Central memory CD8-positive, alpha-beta T cell (primary cell): ENCODE results near the gene RCE1.

Experiments
- ATAC-seq: fragments of 150-1000 bp; cut with Tn5 transposase; replicated peaks from 2 replicates; pipeline ENCODE4 v1.10.0; 2022; ENCODE audit warnings: mild to moderate bottlenecking, moderate FRiP score, moderate number of reproducible peaks; ENCODE audit not compliant: poor library complexity, severe bottlenecking; ENCODE audit errors: extremely low read depth
- DNase-seq, 2 donors: peaks; one replicate each; pipeline ENCODE4 v3.0.0; 2021; ENCODE audit warnings: low spot score in 2 of 2
- H3K27ac Mint-ChIP-seq: one replicate; pipeline ENCODE4 v1.8.0; 2022; ENCODE audit warnings: low read depth, mild to moderate bottlenecking, moderate library complexity, mixed read lengths
- H3K27me3 Mint-ChIP-seq: one replicate; pipeline ENCODE4 v1.8.0; 2022; ENCODE audit warnings: mixed read lengths
- H3K36me3 Mint-ChIP-seq: one replicate; pipeline ENCODE4 v1.8.0; 2022; ENCODE audit warnings: mild to moderate bottlenecking, moderate library complexity, mixed read lengths; ENCODE audit not compliant: insufficient read depth
- H3K4me1 Mint-ChIP-seq: one replicate; pipeline ENCODE4 v1.8.0; 2022; ENCODE audit warnings: mixed read lengths
- H3K4me3 Mint-ChIP-seq: one replicate; pipeline ENCODE4 v1.8.0; 2022; ENCODE audit warnings: mild to moderate bottlenecking, moderate library complexity, mixed read lengths
- H3K9me3 Mint-ChIP-seq: one replicate; pipeline ENCODE4 v1.8.0; 2022; ENCODE audit warnings: mixed read lengths

The RCE1 gene

DNA sequence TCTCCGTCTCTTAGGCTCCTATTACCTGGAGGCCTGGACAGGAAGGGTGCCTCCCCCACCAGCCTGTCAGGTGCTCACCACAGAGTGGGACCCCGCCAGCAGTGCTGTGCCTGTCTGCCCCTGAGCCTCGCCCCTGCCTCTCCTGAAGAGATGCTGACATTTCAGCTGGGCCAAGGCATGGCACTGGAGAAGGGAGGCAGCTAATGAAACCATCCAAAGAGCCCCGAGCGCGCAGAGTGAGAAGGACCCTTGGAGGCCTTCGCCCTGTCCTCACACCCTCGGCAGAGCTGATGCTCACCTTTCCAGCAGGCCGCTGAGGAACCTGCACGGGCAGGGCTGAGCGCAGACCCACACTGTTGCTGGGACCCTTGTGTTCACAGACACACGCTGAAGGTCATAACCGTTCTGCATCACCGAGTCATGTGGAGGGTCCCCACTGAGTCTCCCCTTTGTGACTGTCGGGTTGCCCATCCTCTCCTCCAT, 11.5 kb downstream of the RCE1 start:
- peak overlapping the region; percentile 83 for H3K4me3 Mint-ChIP-seq
- peaks cover 9% of the 10 kb centered on the region for H3K4me1 Mint-ChIP-seq
- ATAC-seq (no peak), DNase-seq (no peak)
- no peaks in the 10 kb centered on the region for H3K9me3 Mint-ChIP-seq
- H3K27me3 Mint-ChIP-seq = no peaks in the 10 kb centered on the region
- peaks cover 8% of the 10 kb centered on the region for H3K36me3 Mint-ChIP-seq
- H3K27ac Mint-ChIP-seq = no peak overlapping the region

DNA sequence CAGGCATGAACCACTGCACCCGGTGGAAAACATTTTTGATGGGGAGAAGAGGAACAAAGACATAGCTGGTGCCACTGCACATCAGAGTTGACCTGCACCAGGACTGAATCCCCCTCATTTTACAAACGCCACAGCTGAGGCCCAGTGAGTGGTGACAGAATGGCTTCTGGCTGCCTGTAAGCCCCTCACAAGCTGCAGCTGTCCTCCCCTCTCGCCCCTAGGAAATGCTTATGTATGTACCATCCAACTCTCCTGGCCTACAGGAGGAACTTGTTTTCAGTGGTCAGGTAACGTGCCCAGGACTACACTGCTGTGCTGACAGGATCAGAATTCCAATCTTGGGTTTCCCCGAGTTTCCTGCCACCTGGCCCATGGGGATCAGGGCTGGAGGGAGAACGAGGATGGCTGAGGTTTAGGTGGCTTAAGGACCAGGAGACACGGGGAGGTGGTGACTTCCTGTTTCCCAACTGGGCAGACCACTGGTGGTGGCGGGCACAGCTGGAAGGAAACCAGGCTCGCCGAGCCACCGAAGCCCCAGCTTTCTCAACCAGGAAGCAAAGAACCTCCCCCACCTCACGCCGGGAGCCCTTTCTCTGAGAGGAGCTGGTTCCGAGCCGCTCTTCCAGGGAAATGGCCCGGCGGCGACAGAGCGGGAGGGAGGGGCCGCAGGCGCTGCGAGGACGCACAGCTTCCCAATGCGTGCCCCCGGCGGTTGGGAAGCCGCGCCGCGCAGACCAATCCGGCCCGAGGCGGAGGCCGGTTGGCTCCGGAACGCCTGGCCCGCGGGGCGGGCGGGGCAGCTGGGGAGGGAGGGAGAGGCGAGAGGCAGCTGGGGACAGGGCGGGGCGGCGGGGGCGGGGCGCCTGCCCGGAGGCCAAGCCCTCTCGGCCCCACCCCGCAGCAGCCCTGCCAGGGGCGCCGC, 12.6 kb downstream of the RCE1 start:
- peak overlapping the region; percentile 83 for H3K4me3 Mint-ChIP-seq
- H3K9me3 Mint-ChIP-seq = no peaks in the 10 kb centered on the region
- peak in 1 of 2 donors; percentile 55 for DNase-seq
- peaks cover 9% of the 10 kb centered on the region for H3K4me1 Mint-ChIP-seq
- no peaks in the 10 kb centered on the region for H3K27me3 Mint-ChIP-seq
- ATAC-seq = peak; percentile 72
- H3K27ac Mint-ChIP-seq = peak overlapping the region; percentile 44
- peaks cover 8% of the 10 kb centered on the region for H3K36me3 Mint-ChIP-seq

DNA sequence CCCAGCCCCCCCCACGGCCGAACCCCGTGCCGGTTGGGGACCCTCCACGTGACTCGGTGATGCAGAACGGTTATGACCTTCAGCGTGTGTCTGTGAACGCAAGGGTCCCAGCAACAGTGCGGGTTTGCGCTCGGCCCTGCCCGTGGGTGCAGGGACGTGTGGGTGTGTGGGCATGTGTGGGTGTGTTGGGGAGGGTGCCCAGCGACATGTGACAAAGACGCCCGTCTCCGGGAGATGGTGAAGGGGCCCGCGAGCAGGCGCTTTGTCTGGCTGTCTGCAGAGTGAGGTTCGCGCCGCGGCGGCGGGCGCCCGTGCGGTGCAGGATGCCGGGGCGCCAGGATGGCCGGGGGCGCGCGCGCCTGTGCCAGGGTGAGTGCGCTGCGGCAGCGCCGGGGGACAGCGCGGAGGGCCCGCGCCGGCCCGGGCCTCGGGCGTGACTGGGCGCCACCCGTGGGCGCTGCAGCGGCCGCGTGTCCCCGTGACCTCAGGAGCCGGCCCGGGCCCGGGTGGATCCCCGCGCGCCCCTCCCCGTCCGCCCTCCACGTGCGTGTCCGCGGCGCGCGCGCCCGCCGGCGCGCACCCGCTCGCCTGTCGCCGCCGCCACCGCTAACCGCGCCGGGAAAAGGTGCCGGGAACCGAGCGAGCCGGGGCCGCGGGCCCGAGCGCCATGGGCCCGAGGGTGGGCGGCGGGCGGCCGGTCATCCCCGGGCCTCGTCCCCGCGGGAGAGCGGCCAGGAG, 13.4 kb downstream of the RCE1 start, which contains the start of gene LRFN4:
Gene LRFN4, plus strand, starts transcription at position 569 of the 738 bp plus-strand sequence. CDS start 681 bp downstream, outside the sequence.
- Mint-ChIP-seq H3K27ac (peak within 1 kb of the TSS; percentile 44), H3K9me3 (no peaks in the 10 kb centered on the region), H3K27me3 (no peaks in the 10 kb centered on the region), H3K4me3 (peak within 1 kb of the TSS; percentile 83), H3K36me3 (peaks cover 8% of the 10 kb centered on the region), H3K4me1 (peaks cover 9% of the 10 kb centered on the region)
- DNase-seq (peak; percentile 49 to 57), ATAC-seq (peak; percentile 80)

DNA sequence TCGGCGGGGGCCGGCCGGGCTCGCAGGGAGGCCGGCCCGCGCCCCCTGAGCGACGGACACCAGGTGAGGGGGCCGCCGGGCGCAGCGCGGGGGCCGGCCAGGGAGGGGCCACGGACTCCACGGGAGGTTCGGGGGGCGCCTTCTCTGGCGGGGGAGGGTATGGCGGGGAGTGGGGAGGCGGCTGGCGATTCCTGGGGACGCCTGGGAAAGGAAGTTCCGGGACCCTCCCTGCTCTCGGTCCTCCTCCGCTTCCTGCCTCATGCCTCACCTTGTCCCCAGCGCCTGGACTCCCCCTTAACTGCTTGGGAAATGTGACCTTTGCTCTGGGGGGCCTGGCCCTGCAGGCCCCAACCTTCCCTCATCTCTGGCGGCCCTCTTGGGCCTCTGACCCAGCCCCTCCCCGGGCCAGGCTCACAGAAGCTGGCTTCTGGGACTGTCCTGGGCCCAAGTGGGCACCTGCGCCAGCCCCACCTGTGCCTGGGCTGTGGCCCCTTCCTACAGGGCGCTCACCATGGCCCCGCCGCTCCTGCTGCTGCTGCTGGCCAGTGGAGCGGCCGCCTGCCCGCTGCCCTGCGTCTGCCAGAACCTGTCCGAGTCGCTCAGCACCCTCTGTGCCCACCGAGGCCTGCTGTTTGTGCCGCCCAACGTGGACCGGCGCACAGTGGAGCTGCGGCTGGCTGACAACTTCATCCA, 14.1 kb downstream of the RCE1 start:
- ATAC-seq = no peak
- no peaks in the 10 kb centered on the region for H3K9me3 Mint-ChIP-seq
- H3K4me1 Mint-ChIP-seq = peaks cover 9% of the 10 kb centered on the region
- peaks cover 8% of the 10 kb centered on the region for H3K36me3 Mint-ChIP-seq
- H3K27me3 Mint-ChIP-seq = no peaks in the 10 kb centered on the region
- DNase-seq = no peak
- peak overlapping the region; percentile 19 for H3K27ac Mint-ChIP-seq
- H3K4me3 Mint-ChIP-seq = peak overlapping the region; percentile 78

DNA sequence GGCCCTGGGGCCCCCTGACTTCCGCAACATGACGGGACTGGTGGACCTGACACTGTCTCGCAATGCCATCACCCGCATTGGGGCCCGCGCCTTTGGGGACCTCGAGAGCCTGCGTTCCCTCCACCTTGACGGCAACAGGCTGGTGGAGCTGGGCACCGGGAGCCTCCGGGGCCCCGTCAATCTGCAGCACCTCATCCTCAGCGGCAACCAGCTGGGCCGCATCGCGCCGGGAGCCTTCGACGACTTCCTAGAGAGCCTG, 14.6 kb downstream of the RCE1 start:
- DNase-seq (no peak), ATAC-seq (no peak)
- Mint-ChIP-seq H3K9me3 (no peaks in the 10 kb centered on the region), H3K27me3 (no peaks in the 10 kb centered on the region), H3K4me1 (peaks cover 9% of the 10 kb centered on the region), H3K4me3 (peak overlapping the region; percentile 78), H3K27ac (peak overlapping the region; percentile 19), H3K36me3 (peaks cover 9% of the 10 kb centered on the region)

DNA sequence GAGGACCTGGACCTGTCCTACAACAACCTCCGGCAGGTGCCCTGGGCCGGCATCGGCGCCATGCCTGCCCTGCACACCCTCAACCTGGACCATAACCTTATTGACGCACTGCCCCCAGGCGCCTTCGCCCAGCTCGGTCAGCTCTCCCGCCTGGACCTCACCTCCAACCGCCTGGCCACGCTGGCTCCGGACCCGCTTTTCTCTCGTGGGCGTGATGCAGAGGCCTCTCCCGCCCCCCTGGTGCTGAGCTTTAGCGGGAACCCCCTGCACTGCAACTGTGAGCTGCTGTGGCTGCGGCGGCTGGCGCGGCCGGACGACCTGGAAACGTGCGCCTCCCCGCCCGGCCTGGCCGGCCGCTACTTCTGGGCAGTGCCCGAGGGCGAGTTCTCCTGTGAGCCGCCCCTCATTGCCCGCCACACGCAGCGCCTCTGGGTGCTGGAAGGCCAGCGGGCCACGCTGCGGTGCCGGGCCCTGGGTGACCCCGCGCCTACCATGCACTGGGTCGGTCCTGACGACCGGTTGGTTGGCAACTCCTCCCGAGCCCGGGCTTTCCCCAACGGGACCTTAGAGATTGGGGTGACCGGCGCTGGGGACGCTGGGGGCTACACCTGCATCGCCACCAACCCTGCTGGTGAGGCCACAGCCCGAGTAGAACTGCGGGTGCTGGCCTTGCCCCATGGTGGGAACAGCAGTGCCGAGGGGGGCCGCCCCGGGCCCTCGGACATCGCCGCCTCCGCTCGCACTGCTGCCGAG, 15.1 kb downstream of the RCE1 start:
- DNase-seq (no peak), ATAC-seq (no peak)
- Mint-ChIP-seq H3K27ac (peak overlapping the region; percentile 19), H3K9me3 (no peaks in the 10 kb centered on the region), H3K27me3 (no peaks in the 10 kb centered on the region), H3K4me3 (peak overlapping the region; percentile 78), H3K36me3 (peaks cover 9% of the 10 kb centered on the region), H3K4me1 (peaks cover 9% of the 10 kb centered on the region)

DNA sequence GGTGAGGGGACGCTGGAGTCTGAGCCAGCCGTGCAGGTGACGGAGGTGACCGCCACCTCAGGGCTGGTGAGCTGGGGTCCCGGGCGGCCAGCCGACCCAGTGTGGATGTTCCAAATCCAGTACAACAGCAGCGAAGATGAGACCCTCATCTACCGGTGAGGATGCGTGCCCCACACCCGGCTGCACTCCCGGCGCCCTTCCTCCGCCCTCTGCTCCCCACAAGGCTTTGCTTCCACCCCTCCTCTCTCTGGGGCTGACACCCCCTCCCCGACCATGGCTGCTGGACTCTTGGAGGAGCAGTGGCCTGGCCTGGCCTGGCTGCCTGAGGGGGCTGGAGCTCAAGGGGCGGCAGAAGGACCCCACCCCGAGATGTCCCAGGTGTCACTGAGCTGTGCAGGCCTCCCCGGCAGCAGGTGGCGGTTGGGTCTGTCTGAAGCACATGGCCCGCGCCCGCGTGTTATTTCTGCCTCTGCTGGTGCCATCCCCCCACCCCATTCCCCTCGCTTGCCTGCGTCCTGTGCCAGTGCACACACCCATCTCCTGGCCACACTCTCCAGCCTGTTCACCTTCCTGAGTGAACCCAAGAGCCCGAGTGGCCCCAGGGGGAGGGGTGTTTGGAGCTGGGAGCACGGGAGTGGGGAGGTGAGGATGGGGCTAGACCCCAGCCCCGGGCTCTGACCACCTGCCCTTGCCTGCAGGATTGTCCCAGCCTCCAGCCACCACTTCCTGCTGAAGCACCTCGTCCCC, 15.9 kb downstream of the RCE1 start:
- no peaks in the 10 kb centered on the region for H3K9me3 Mint-ChIP-seq
- ATAC-seq (no peak), DNase-seq (no peak)
- no peak overlapping the region for H3K4me3 Mint-ChIP-seq
- peaks cover 9% of the 10 kb centered on the region for H3K36me3 Mint-ChIP-seq
- no peaks in the 10 kb centered on the region for H3K27me3 Mint-ChIP-seq
- H3K4me1 Mint-ChIP-seq = peaks cover 6% of the 10 kb centered on the region
- H3K27ac Mint-ChIP-seq = no peak overlapping the region

DNA sequence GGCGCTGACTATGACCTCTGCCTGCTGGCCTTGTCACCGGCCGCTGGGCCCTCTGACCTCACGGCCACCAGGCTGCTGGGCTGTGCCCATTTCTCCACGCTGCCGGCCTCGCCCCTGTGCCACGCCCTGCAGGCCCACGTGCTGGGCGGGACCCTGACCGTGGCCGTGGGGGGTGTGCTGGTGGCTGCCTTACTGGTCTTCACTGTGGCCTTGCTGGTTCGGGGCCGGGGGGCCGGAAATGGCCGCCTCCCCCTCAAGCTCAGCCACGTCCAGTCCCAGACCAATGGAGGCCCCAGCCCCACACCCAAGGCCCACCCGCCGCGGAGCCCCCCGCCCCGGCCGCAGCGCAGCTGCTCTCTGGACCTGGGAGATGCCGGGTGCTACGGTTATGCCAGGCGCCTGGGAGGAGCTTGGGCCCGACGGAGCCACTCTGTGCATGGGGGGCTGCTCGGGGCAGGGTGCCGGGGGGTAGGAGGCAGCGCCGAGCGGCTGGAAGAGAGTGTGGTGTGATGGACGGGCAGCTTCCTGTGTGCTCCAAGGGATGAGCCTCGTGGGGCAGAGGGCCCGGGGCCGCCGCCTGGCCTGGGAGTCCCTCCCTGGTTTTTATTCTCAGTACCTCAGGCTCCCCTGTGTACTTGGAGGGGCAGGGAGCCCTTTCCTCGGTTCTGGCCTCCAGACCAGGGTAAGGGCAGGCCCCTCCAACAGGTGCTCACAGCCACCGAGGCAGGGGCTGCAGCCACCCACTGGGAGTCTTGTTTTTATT, 16.6 kb downstream of the RCE1 start:
- H3K27ac Mint-ChIP-seq = no peak overlapping the region

DNA sequence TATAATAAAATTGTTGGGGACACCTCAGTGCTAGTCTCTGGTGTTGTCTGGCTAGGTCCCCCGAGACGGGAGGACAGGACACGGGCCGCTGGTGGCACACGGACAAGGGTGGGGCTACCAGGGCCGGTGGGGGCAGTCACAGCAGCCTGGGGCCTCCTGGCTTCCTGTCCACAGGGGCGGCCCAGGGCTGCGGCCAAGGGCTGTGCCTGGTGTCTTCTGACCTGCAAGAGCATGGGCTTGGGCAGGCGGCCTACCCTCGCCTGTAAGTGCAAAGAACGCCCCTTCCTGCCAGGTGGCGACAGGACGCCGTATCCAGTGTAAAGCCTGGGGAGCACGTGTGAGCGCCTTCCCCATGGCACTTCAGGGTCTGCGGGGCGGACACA, 17.2 kb downstream of the RCE1 start:
- Mint-ChIP-seq H3K4me3 (no peak overlapping the region), H3K27ac (no peak overlapping the region), H3K27me3 (no peaks in the 10 kb centered on the region), H3K36me3 (peaks cover 9% of the 10 kb centered on the region), H3K9me3 (no peaks in the 10 kb centered on the region), H3K4me1 (peaks cover 5% of the 10 kb centered on the region)
- no peak for DNase-seq
- no peak for ATAC-seq

More for the DNA sequence above, 16.6 kb downstream of the RCE1 start:
- H3K4me3 Mint-ChIP-seq = no peak overlapping the region
- peaks cover 5% of the 10 kb centered on the region for H3K4me1 Mint-ChIP-seq
- no peaks in the 10 kb centered on the region for H3K9me3 Mint-ChIP-seq
- H3K27me3 Mint-ChIP-seq = no peaks in the 10 kb centered on the region
- ATAC-seq (no peak), DNase-seq (no peak)
- H3K36me3 Mint-ChIP-seq = peaks cover 9% of the 10 kb centered on the region

DNA sequence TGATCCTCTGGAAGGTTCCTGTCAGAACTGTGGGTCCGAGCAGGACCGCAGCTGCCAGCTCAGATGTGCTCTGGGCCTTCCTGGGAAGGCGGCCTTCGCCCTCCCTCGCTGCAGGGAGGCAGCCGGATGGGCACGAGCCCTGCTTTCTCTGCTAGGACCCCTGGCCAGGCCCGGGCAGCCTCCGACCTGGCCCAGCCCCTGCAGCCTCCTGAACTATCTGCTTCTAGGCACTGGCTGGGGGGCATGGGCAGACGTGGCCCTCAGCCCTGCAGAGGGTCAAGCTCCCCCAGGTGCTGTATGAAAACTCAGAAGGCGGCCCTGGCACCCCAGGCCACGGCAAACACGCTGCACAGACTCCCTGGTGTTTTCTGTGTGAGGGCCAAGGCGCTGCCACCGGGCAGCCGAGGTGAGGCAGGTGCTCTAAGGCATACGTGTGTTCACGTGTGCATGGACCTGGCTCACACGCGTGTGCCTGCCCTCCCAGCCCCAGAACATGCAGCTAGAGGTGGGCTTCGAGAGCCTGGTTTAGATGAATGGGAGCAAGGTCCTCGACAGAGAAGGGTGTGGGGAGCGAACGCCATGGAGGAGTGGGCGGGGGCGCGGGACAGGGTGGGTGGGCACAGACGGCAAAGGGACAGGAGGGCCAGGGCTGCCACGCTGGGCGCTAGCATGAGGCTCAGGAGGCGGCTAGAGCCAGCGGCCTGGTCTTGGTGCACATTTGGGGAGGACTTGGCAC, 18.0 kb downstream of the RCE1 start:
- Mint-ChIP-seq H3K4me1 (no peaks in the 10 kb centered on the region), H3K27ac (no peak overlapping the region), H3K27me3 (no peaks in the 10 kb centered on the region), H3K4me3 (no peak overlapping the region), H3K9me3 (no peaks in the 10 kb centered on the region), H3K36me3 (peaks cover 7% of the 10 kb centered on the region)
- no peak for ATAC-seq
- no peak for DNase-seq
